ENCODE measurements around the gene MAPK8IP1.

MAPK8IP1 gene

GRCh38 chr11:45877845-45878244 is 7.6 kb upstream of the MAPK8IP1 start:
- DNase-seq (ENCODE audit: extremely low read depth, low read depth): no peak
- TF ChIP-seq CTCF (IDR thresholded peaks at IDR 0.05; ENCODE audit: low read depth, low read length): no peak

GRCh38 chr11:45879803-45880686 is 5.4 kb upstream of the MAPK8IP1 start:
- no peak for DNase-seq (ENCODE audit: extremely low read depth, low read depth)
- TF ChIP-seq CTCF (IDR thresholded peaks at IDR 0.05; ENCODE audit: low read depth, low read length): no peak

GRCh38 chr11:45880772-45881570 is 4.5 kb upstream of the MAPK8IP1 start:
- no peak for DNase-seq (ENCODE audit: extremely low read depth, low read depth)
- no peak for TF ChIP-seq CTCF (IDR thresholded peaks at IDR 0.05; ENCODE audit: low read depth, low read length)

GRCh38 chr11:45881708-45882368 is 3.6 kb upstream of the MAPK8IP1 start:
- no peak for DNase-seq (ENCODE audit: extremely low read depth, low read depth)

GRCh38 chr11:45884596-45885185 is 760 bp upstream of the MAPK8IP1 start:
- DNase-seq (ENCODE audit: extremely low read depth, low read depth): no peak
- TF ChIP-seq CTCF (IDR thresholded peaks at IDR 0.05; ENCODE audit: low read depth, low read length): no peak

More at GRCh38 chr11:45881708-45882368, 3.6 kb upstream of the MAPK8IP1 start:
- no peak for TF ChIP-seq CTCF (IDR thresholded peaks at IDR 0.05; ENCODE audit: low read depth, low read length)

- TF ChIP-seq CTCF (IDR thresholded peaks at IDR 0.05; ENCODE audit: low read depth, low read length): no peak
- no peak for DNase-seq (ENCODE audit: extremely low read depth, low read depth)
These were observed 670 bp downstream of the MAPK8IP1 start for GRCh38 chr11:45885921-45886721.

Measured in AG09319 (cell line).